Activated T-cell treated with anti-CD3 and anti-CD28 coated beads for 4 hours (primary cell): ENCODE results near the gene PPIL1.

Experiments
- DNase-seq: peaks from one replicate; pipeline ENCODE4 v3.0.0-alpha.2; 2020

PPIL1 gene

GRCh38 chr6:36852481-36853147 lies 22.0 kb downstream of the PPIL1 start:
- no peak for DNase-seq

GRCh38 chr6:36851626-36852025 lies 23.0 kb downstream of the PPIL1 start:
- DNase-seq, result no peak

DNA sequence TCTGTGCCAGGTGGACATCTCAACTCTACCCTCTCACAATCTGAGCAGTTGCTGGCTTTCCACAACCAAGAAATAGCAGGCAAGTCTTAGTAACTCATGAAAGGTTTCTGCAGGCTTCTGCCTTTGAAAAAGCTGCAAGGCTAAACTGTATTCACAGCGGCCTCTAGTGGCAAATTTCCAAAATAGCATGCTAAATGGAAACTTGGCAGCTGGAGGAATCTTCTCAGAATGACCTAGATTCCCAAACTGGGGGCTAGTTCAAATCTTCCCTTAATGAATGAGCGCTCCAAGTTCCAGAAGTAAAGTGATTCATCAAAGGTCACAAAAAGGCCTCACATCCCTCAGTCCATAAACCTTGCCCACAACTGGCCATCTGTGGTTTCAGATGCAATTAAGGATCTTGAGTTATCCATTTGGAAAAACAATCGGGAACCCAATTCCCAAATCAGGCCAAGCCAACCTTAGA lies 23.4 kb downstream of the PPIL1 start:
- no peak for DNase-seq

GRCh38 chr6:36850021-36850420 lies 24.6 kb downstream of the PPIL1 start:
- no peak for DNase-seq

- DNase-seq, result no peak
Measured at GRCh38 chr6:36848658-36849441, 25.8 kb downstream of the PPIL1 start.

DNA sequence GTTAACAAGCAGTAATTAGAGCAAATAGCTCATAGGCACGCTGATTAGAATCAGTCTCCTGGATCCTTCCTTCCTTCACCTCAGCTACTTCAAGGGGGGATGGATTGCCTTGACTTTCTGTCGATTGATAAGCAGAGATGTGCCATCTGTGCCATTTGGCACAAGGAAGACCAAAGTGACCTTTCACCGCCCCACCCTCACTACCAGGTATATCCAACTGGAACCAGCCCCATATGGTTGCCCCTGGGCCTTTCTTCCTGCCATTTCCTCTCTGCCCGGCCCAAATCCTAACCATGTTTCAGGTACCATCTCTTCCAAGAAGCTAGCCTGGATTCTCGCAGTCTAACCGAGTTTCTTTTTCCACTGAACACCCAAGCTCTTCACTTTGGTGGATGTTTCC lies 26.6 kb downstream of the PPIL1 start:
- DNase-seq, result no peak

DNA sequence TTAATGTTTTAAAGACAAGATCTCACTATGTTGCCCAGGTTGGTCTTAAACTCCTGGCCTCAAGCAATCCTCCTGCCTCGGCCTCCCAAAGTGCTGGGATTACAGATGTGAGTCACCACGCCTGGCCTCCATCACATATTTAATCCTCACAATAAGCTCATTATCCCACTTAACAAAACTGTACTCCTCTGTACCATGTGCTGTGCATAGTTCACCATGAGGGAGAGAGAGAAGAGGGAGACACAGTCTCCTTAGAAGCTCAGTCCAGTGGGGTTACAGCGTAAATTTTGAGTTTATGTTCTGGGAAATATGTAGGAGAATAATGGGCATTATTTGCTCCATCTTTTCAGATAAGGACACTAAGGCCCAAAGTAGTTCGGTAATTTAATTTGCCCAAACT lies 27.5 kb downstream of the PPIL1 start:
- DNase-seq, result no peak

- no peak for DNase-seq
Measured at GRCh38 chr6:36845233-36845632, 29.4 kb downstream of the PPIL1 start.

- DNase-seq, result no peak
Measured at GRCh38 chr6:36844232-36845170, 30.1 kb downstream of the PPIL1 start.

DNA sequence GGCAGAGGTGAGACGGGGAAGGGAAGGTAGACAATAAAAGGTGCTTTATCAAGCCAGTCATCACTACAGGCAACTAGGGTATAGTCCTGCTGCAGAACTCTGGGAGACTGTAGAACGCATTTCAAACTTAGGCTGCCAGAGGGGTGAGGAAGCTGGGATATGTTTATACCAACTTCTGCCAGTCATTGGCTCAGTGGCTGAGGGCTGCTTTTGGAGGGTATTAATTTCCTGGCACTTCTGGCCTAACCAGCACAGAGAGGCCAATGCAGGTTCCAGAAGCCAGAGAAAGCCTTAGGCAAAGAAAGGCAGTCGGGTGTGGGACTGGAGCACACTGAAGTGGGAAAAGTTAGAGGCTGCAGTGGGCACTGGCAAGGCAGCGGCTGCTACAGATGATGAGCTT lies 31.4 kb downstream of the PPIL1 start:
- DNase-seq, result no peak

GRCh38 chr6:36841756-36842155 lies 32.8 kb downstream of the PPIL1 start:
- no peak for DNase-seq

DNA sequence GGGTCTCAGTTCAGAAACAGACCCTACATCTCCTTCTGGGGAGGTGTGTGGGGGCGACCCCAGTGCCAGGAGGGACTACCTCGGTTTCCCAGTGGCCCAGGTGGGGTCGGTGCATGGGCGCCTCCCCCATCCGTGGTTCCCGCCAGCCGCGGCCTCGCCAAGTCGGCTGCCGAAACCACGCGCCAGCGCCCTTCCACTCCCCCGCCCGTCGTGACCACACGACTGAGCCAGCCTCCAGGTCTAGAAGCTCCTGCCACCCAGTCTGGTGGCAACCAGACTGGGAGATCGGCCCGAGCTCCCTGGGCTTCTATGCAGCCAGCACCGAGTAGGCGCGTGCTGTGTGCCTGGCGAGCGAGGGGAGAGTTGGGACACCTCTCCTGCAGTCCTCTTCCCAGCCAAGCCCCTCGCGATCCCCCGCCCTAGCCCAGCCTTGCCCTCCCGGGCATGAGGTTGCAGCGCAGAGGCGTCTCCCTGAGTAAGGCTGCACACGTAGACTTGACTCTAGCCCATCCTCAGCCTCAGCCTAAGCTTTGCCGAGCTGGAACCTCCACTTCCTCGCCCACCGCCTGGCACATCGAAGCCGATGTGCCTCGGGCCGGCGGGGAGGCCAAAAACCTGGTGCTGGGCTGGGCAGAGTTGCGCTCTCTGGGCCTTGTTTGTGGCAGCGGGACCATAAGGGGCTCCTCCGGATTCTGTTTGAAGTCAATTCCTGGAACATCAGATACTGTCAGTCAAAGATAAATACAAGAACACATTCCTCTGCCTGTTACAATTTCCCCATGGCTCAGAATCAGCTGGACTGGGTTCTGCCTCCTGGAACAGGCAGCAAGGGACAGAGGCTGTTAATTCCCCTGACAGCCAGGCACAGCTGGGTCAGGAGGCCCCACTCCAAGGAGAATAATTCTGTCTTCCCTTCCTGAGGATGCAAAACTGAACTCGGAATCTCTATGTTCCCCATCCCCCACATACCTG lies 33.9 kb downstream of the PPIL1 start:
- DNase-seq, result peak; percentile 24

DNA sequence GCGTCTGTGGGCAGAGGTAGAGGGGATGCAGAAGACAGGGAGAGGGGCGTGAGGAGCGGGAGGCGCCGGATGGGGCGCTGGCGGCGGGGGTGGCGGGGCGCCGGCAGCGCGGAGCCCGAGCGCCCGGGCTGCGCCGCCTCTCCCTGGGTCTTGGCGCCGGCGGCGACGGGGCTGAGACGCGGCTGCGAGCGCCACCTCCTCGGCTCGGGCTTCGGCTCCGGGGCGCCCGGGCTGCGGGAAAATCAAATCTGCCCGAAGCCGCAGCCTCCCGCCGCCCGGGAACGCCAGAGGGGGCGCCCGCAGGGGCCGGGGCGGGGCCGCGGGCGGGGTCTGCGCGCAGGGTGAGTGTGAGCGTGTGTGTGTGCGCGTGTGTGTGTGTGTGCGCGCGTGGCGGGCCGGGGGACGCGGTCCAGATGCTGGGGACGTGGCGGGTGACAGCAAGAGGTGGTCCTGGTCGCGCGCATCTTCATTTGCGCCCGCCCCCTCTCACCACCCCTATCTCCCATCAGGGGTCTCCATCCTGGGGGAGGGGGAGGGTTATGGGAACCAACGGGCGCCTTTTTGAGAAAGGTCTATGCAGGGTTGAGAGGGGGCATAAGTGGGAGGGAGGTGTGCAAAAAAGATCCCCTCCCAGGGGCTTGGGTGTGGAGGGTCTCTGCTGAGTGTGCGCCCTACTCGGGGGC lies 34.7 kb downstream of the PPIL1 start:
- DNase-seq, result peak; percentile 17

DNA sequence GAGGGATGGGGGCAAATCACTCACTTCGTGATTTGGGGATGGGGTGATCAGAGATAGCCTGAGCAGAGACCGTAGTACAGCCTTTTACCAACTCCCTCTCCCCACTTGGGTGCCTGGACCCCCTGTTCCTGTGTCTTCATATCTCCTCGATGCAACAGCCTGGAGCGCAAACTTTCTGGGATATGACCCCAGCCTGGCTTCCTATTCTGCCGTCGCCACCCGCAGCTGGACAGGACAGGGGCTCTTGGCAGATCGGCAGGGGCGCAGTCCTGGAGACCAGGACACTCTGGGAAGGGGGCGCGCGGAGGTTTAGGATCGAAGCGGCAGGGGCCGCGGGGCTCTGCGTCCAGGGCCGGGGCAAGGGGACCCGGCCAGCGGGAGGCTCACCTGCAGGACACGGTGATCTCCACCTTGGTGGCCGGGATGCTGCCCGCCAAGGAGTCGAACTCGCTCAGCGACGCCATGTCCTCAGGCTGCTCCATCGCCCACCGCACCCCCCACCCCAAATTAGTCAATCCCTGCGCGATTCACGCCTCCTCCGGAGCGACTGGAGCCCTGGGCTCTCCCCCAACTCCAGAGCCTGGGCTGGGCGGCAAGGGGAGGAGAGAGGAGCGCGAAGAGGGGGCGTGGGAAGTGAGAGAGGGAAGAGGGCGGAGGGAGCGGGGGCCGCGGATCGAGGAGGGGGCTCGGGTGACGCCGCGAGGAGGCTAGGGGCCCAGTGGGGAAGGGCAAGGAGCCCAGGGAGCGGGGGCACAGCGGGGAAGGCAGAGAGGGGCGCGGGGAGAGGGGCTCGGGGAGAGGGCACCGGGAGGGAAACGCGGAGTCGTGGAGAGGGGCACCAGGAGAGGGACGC lies 35.5 kb downstream of the PPIL1 start, which contains the start of gene CPNE5:
CPNE5 (minus strand) TSS at position 549 of the 853 bp plus-strand sequence; CDS start at position 482, 67 bp downstream.
- no peak for DNase-seq

GRCh38 chr6:36837686-36838085 lies 36.9 kb downstream of the PPIL1 start:
- no peak for DNase-seq

- DNase-seq, result no peak
Measured at GRCh38 chr6:36837022-36837339, 37.6 kb downstream of the PPIL1 start.

- no peak for DNase-seq
Measured at GRCh38 chr6:36836111-36837021, 38.2 kb downstream of the PPIL1 start.

DNA sequence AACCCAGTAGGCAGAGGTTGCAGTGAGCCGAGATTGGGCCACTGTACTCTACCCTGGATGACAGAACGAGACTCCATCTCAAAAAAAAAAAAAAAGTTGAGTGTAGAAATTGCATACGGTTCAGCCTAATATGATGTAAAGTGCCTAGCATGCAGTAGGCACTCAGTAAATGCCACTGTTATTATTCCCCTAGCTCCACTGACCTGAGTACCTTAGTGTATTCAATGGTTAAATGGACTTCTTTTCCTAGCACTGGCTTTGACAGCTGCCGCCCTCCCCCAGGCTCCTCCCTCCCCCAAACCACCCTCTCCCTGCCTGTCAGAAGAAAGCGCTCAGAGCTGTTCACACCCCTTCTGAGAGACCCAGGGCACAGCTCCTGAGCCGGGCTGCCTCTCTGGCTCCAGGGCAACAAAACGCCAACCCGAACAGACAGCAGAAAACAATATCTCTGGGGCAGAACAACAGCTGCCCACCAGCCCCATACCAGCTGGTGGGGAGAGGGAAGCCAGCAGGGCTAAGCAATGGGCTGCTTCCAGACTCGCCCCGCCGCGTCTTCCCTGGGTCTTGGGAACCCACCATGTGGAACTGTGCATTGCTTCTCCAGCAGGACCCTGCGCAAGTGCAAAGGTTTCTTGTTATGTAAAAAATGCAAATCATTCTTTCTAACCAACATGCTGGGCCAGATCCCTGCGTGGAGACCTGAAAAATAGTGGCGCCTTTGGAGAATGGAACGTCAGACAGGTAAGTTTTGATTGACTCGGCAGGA lies 39.8 kb downstream of the PPIL1 start:
- no peak for DNase-seq
